ENCODE results near the gene E4F1. TPM values are rescaled to one million over a fixed set of nuclear protein-coding genes. Genes with fewer than 3 reads are reported as not detected.

Gene E4F1
- total RNA-seq, 1 donor from 2014 or later: 33.7 TPM

DNA sequence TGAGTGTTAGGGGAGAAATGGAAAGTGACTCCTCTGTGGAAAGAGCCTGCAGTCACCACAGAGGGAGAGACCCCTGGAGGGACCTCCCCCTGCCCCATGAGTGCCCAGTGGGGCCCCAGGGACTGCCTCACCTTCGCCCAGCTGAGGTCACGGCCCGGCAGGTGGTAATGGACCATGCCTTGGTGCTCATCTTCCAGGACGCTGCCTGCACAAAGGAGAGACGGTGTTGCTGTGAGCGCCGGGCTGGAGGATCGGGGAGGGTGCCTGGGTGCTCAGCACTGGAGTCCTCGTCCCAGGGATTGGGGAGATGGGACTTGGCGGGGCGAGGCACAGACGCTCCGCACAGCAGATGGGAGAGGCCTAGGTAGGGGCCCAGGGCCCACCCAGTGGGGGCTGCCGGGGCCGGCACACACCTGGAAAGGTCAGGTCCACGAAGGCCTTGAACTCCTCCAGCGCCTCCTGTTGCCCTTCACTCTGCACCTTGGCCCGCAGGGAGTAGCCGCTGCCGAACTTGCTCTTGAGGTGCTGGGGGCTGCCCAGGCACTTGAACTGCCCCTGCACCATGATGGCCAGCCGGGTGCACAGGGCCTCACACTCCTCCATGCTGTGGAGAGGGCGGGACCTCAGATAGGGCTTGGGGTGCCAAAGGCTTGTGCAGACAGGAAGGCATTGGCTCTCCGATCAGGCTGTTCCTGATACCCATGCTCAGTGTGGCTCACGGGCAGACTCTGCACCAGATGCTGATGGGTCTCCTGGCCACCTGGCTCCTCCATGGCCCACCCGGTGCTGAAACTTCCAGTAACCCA, 54.3 kb downstream of the E4F1 start:
- H3K4me3 ChIP-seq (ENCODE audit: low read depth, low read length): no peak overlapping the region
- DNase-seq (ENCODE audit: low read depth): no peak
- TF ChIP-seq, protein P1, sequence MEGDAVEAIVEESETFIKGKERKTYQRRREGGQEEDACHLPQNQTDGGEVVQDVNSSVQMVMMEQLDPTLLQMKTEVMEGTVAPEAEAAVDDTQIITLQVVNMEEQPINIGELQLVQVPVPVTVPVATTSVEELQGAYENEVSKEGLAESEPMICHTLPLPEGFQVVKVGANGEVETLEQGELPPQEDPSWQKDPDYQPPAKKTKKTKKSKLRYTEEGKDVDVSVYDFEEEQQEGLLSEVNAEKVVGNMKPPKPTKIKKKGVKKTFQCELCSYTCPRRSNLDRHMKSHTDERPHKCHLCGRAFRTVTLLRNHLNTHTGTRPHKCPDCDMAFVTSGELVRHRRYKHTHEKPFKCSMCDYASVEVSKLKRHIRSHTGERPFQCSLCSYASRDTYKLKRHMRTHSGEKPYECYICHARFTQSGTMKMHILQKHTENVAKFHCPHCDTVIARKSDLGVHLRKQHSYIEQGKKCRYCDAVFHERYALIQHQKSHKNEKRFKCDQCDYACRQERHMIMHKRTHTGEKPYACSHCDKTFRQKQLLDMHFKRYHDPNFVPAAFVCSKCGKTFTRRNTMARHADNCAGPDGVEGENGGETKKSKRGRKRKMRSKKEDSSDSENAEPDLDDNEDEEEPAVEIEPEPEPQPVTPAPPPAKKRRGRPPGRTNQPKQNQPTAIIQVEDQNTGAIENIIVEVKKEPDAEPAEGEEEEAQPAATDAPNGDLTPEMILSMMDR (conservative IDR thresholded peaks at IDR 0.05; ENCODE audit: low read depth, low read length): no peak

DNA sequence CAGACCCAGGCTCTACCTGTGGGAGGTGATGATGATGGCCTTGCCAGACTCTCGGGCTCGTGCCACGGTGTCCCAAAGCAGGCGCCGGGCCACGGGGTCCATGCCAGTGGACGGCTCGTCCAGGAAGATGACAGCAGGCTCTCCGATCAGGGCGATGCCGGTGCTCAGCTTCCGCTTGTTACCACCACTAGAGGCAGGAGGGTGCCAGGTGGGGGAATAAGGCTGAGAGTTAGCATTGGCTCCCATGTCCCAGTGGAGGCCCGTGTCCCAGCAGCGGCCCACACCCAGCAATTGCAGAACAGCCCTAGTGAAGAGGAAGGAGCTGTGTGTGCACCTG, 54.8 kb downstream of the E4F1 start:
- TF ChIP-seq, protein P1 (conservative IDR thresholded peaks at IDR 0.05; ENCODE audit: low read depth, low read length): peak; percentile 10
- no peak for DNase-seq (ENCODE audit: low read depth)
- H3K4me3 ChIP-seq (ENCODE audit: low read depth, low read length): no peak overlapping the region

DNA sequence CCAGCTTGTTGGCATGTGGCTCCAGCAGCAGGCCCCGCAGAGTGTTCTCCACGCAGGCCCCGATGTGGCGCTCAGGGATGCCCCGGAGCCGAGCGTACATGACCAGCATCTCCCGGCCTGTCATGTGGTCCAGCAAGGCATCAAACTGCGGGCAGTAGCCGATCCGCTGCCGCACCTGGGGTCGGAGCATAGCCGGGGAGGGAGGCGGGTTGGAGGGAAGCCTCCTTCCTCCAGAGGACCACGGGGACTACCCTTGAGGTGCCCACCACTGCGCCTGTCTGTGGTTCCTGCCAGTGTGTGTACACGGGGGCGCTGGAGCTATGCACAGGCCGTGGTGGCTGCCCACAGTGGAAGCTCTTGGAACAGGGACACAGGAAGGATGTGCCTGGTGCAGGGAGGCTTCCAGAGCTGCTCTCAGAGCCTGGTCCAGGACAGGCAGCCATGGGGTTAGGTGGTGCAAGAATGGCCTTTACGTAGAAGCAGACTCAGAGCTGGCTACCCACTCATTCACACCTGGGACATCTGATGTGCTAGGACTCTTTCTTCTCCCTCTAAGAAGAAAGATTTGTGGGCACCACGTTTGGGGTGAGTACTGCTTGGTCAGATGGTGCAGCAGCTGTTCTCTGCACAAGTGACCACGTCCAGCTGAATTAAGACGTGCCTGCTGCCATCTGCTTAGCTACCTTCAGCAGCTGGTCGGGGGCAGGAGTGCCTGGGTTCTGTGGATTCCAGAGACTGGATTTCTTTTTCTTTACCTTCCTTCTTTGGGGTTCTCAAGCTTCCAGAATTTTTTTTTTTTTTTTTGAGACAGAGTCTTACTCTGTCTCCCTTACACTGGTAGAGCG, 55.8 kb downstream of the E4F1 start:
- TF ChIP-seq, protein P1 (conservative IDR thresholded peaks at IDR 0.05; ENCODE audit: low read depth, low read length): no peak
- no peak overlapping the region for H3K4me3 ChIP-seq (ENCODE audit: low read depth, low read length)
- no peak for DNase-seq (ENCODE audit: low read depth)

DNA sequence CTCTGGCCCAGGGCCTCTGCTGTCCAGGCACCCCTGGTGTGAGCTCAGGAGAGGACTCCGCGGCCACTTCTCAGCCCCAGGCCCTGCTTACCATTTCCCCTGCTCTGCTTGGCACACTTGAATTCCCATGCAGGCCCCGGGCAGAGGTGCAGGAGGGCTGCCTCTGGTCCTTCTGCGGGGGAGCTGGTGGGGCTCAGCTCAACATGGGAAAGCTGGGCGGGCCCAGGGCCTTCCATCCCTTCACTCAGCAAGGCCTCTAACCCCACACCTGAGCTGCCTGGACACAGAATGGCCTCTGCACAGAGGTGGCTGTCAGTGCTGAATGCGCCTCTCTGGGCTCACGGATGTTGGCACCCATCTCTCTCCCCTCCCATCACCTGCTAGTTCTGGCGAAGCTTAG, 57.1 kb downstream of the E4F1 start:
- H3K4me3 ChIP-seq (ENCODE audit: low read depth, low read length): no peak overlapping the region
- DNase-seq (ENCODE audit: low read depth): no peak
- TF ChIP-seq, protein P1 (conservative IDR thresholded peaks at IDR 0.05; ENCODE audit: low read depth, low read length): no peak

DNA sequence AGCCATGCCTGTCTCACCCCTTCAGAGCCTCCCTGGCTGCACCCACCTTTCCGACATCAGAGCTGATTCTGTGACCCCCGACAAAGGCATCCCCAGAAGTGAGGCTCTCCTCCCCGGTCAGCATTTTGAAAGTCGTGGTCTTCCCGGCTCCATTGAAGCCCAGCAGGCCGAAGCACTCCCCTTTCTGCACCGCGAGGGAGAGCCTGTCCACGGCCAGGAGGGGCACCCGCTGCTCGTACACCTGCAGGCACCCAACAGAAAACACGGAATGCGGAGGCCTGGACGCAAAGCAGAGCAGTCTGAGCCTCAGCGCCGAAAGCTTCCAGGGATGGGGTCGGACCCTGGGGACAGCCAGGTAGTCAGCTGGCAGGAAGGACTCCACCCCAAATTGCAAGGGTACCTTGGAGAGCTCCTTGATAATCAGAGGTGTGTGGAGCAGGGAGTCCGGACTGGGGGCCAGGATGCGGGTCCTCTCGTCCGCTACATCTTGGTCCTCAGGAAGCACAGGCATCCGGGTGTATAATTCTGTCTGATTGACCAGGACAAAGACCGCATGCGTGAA, 57.7 kb downstream of the E4F1 start:
- TF ChIP-seq, protein P1 (conservative IDR thresholded peaks at IDR 0.05; ENCODE audit: low read depth, low read length): no peak
- no peak for DNase-seq (ENCODE audit: low read depth)
- no peak overlapping the region for H3K4me3 ChIP-seq (ENCODE audit: low read depth, low read length)

DNA sequence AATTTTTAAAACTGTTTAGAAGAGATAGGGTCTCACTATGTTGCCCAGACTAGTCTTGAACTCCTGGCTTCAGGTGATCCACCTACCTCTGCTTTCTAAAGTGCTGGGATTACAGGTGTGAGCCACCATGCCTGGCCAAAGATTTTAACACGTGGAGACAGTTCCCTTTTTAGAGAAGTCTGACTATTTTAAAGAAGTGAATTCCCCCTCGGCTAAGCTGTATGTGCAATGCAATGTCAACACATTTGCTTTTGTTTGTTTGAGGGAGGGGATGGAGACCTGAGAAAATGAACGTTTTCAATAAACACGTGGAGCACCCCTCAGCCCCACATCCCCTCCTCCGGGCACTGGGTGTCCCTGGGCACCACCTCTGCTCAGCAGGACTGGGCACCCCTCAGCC, 58.9 kb downstream of the E4F1 start:
- DNase-seq (ENCODE audit: low read depth): no peak
- H3K4me3 ChIP-seq (ENCODE audit: low read depth, low read length): no peak overlapping the region
- TF ChIP-seq, protein P1 (conservative IDR thresholded peaks at IDR 0.05; ENCODE audit: low read depth, low read length): no peak

Data from epithelial cell of proximal tubule (primary cell).